ENCODE measurements around the gene BICRA.

BICRA gene

DNA sequence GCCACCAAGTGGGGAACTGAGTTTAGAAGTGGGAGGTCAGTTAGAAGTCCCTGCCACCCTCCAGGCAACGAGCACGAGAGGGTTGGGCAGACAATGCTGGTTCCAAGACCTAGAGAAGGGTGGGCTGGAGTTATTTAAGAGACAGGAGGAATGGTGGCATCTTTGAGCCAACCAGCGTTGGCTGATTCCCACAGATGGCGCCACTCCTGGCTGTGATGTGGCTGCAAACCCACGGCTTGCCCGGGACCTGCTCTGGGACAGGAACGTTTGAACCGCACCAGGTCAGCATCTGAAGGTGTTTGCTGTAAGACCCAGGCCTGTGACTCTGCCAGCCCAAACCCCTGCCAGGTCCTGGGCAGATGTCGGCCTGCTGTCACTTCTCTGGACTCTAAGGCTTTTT lies 42.8 kb downstream of the BICRA start:
- ChIA-PET POLR2A (no interaction called here), CTCF (no interaction called here)
- DNase-seq (ENCODE audit: extremely low spot score) = no peak
- TF ChIP-seq FOXM1 (IDR thresholded peaks at IDR 0.05; ENCODE audit: borderline replicate concordance) (no peak), TARDBP (IDR thresholded peaks at IDR 0.05) (no peak), SUZ12 (IDR thresholded peaks at IDR 0.05) (no peak), ZNF384 (IDR thresholded peaks at IDR 0.05) (no peak), LEF1 (IDR thresholded peaks at IDR 0.05; ENCODE audit: borderline replicate concordance) (no peak), ELF4 (IDR thresholded peaks at IDR 0.05) (no peak), NFRKB (IDR thresholded peaks at IDR 0.05) (no peak), FOXA1 (IDR thresholded peaks at IDR 0.05) (no peak), CTBP1 (IDR thresholded peaks at IDR 0.05; ENCODE audit: borderline replicate concordance) (no peak), BHLHE40 (IDR thresholded peaks at IDR 0.05; ENCODE audit: borderline replicate concordance) (no peak)

- ChIA-PET CTCF (no interaction called here), POLR2A (no interaction called here)
- TF ChIP-seq PKNOX1 (IDR thresholded peaks at IDR 0.05) (no peak), L3MBTL2 (conservative IDR thresholded peaks at IDR 0.05) (no peak), SP1 (IDR thresholded peaks at IDR 0.05) (no peak), NFRKB (IDR thresholded peaks at IDR 0.05) (no peak), FOXA1 (IDR thresholded peaks at IDR 0.05) (no peak), LEF1 (IDR thresholded peaks at IDR 0.05; ENCODE audit: borderline replicate concordance) (no peak), FOXM1 (IDR thresholded peaks at IDR 0.05; ENCODE audit: borderline replicate concordance) (no peak), ELF4 (IDR thresholded peaks at IDR 0.05) (no peak), HDGF (IDR thresholded peaks at IDR 0.05; ENCODE audit: borderline replicate concordance) (no peak), BHLHE40 (IDR thresholded peaks at IDR 0.05; ENCODE audit: borderline replicate concordance) (no peak), ARNT (IDR thresholded peaks at IDR 0.05) (no peak), TARDBP (IDR thresholded peaks at IDR 0.05) (no peak)
- DNase-seq (ENCODE audit: extremely low spot score) = no peak
Observed at GRCh38 chr19:47652285-47652684, 43.4 kb downstream of the BICRA start.

- POLR2A ChIA-PET = no interaction called here
- DNase-seq (ENCODE audit: extremely low spot score) = no peak
- CTCF ChIA-PET = interaction anchor here (1.1 kb wide), 1 partner anchor 45 kb away, joined by 3 read pairs; no protein-coding TSS in a partner anchor
- no peak for TF ChIP-seq FOXA1 (IDR thresholded peaks at IDR 0.05)
- no peak for TF ChIP-seq BHLHE40 (IDR thresholded peaks at IDR 0.05; ENCODE audit: borderline replicate concordance)
- no peak for TF ChIP-seq PKNOX1 (IDR thresholded peaks at IDR 0.05)
- TF ChIP-seq NFRKB (IDR thresholded peaks at IDR 0.05) = no peak
- TF ChIP-seq SUZ12 (IDR thresholded peaks at IDR 0.05) = no peak
- TF ChIP-seq SP1 (IDR thresholded peaks at IDR 0.05) = no peak
- no peak for TF ChIP-seq ZNF384 (IDR thresholded peaks at IDR 0.05)
- TF ChIP-seq HDGF (IDR thresholded peaks at IDR 0.05; ENCODE audit: borderline replicate concordance) = no peak
- no peak for TF ChIP-seq LEF1 (IDR thresholded peaks at IDR 0.05; ENCODE audit: borderline replicate concordance)
- TF ChIP-seq FOXK2 (IDR thresholded peaks at IDR 0.05) = no peak
- no peak for TF ChIP-seq TARDBP (IDR thresholded peaks at IDR 0.05)
Observed at GRCh38 chr19:47653856-47654255, 44.9 kb downstream of the BICRA start.

- DNase-seq (ENCODE audit: extremely low spot score) = no peak
- CTCF ChIA-PET = no interaction called here
- POLR2A ChIA-PET = no interaction called here
- TF ChIP-seq HDGF (IDR thresholded peaks at IDR 0.05; ENCODE audit: borderline replicate concordance) (no peak), FOXM1 (IDR thresholded peaks at IDR 0.05; ENCODE audit: borderline replicate concordance) (no peak), TARDBP (IDR thresholded peaks at IDR 0.05) (no peak)
Observed at GRCh38 chr19:47657719-47658118, 48.8 kb downstream of the BICRA start.

DNA sequence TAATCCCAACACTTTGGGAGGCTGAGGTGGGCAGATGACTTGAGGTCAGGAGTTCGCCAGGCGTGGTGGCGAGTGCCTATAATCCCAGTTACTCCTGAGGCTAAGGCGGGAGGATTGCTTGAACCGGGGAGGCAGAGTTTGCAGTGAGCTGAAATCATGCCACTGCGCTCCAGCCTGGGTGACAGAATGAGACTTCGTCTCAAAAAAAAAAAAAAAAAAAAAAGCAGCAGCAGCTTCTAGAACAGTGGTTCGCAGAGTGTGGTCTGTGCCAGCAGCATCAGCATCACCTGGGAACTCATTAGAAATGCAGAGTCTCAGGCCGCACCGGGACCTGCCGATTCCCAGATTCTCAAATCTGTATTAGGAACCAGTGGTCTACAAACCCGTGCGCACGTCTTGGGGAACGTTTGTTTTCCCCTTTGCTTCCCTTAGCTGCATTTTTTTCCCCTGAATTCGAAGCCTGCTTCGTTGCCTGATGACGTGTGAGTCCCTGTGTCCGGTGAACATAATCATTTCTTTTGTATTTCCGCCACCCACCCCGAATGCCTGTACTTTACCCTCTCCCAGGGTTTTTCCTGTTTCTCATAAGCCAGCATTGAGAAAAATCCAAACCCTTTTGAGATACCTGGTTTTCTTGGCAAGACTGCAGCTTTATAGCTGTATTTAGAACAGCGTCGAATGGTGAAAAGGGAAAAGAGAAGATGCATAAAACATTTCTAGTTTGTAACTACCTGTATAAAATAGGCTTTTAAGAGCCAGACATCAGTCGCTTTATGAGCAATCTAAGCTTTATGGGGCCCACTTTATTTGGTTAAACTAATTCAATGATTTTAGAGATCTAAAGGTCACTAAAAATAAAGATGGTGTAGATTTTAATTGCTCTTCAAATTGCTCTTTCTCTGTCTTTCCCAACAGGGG lies 49.8 kb downstream of the BICRA start:
- POLR2A ChIA-PET = no interaction called here
- DNase-seq (ENCODE audit: extremely low spot score) = no peak
- no peak for TF ChIP-seq SUZ12 (IDR thresholded peaks at IDR 0.05)
- no peak for TF ChIP-seq ARNT (IDR thresholded peaks at IDR 0.05)
- no peak for TF ChIP-seq SP1 (IDR thresholded peaks at IDR 0.05)
- no peak for TF ChIP-seq PKNOX1 (IDR thresholded peaks at IDR 0.05)
- TF ChIP-seq TARDBP (IDR thresholded peaks at IDR 0.05) = no peak
- no peak for TF ChIP-seq L3MBTL2 (conservative IDR thresholded peaks at IDR 0.05)
- TF ChIP-seq FOXM1 (IDR thresholded peaks at IDR 0.05; ENCODE audit: borderline replicate concordance) = no peak
- no peak for TF ChIP-seq FOXA1 (IDR thresholded peaks at IDR 0.05)
- TF ChIP-seq LEF1 (IDR thresholded peaks at IDR 0.05; ENCODE audit: borderline replicate concordance) = no peak
- TF ChIP-seq ZNF384 (IDR thresholded peaks at IDR 0.05) = no peak
- no peak for TF ChIP-seq BHLHE40 (IDR thresholded peaks at IDR 0.05; ENCODE audit: borderline replicate concordance)
- TF ChIP-seq FOXK2 (IDR thresholded peaks at IDR 0.05) = no peak
- no peak for TF ChIP-seq NFRKB (IDR thresholded peaks at IDR 0.05)
- no peak for TF ChIP-seq ELF4 (IDR thresholded peaks at IDR 0.05)
- no peak for TF ChIP-seq CTBP1 (IDR thresholded peaks at IDR 0.05; ENCODE audit: borderline replicate concordance)
- CTCF ChIA-PET = no interaction called here

DNA sequence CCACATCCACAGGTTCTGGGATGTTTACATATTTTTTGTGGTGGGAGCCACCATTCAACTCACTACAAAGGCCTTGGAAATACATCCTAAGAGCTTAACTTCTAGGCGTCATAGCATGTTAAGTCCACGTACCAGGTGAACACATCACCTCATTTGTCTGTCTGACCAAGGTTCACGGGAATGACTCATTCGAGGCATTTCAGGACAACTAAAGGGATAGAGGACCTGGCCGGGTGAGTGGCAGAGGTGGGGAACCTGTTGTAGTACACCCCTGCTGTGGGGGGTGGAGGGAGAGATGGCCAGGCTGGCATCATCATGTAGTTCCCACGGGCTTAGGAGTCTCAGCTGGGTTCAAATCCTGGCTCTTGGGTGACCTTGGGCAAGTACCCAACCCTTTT lies 51.5 kb downstream of the BICRA start:
- ChIA-PET POLR2A (no interaction called here), CTCF (interaction anchor here (0.7 kb wide), 1 partner anchor 62 kb away, joined by 3 read pairs; no protein-coding TSS in a partner anchor)
- DNase-seq (ENCODE audit: extremely low spot score) = no peak
- TF ChIP-seq SUZ12 (IDR thresholded peaks at IDR 0.05) = no peak
